ENCODE results near the gene PTPRN2.
"Not testable (repeated sequence)": the region's sequence is repeated elsewhere in the genome, so short reads cannot be mapped to it uniquely, and the experiment has no call there.

The PTPRN2 gene

GRCh38 chr7:157707983-157708918, 879.4 kb downstream of the PTPRN2 start:
- no peak for DNase-seq

DNA sequence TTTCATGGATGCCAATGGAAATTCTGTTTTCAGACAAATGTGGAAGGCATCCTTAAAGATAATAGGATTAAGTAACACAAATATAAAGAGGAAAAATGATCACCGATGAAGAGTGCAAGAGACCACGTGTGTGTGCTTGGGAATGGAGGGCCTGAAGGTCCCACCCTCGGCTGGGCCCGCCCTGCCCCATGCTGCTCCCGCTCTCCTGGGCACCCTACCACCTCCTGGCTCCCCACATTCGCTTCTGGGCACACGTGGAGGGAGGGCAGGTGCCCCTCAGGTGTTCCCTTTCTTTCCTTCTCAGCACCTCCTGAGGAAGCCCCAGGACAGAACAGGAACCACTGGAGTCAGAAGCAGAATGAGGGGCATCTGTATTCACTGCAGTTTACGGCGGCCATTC, 883.3 kb downstream of the PTPRN2 start:
- DNase-seq = no peak

DNA sequence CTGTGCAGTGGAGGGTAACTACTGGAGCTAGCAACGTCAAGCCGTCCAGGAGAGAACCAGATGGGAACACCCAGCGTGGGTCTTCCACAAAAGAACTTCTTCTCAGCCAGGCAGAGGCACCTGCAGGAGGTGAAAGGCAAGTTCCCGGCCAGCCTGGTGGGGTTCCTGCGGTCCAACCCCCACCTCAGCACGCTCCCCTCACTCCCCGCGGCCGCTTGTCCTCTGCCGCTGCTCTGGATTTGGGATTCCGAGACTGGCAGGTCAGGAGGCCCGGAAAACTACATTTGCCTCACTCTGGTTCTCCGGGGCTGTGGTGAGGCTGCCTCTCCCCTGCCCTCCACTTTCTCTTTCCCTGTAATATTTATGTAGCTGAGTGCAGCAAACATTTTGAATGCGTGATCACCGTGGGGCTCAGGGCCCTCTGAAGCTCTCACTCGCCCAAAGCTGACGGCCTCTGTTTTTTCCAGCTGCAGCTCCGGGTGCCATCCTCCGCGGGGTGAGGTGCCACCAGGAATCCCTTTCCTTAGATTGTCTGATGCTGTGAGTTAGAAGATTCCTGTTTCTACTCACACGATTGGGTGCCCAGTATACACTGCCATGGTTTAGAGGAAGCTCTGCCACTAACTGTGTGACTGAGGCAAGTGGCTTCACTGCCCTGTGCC, 884.0 kb downstream of the PTPRN2 start:
- no peak for DNase-seq

- no peak for DNase-seq
Observed at GRCh38 chr7:157703131-157703530, 884.5 kb downstream of the PTPRN2 start.

- no peak for DNase-seq
Observed at GRCh38 chr7:157702311-157703023, 885.2 kb downstream of the PTPRN2 start.

DNA sequence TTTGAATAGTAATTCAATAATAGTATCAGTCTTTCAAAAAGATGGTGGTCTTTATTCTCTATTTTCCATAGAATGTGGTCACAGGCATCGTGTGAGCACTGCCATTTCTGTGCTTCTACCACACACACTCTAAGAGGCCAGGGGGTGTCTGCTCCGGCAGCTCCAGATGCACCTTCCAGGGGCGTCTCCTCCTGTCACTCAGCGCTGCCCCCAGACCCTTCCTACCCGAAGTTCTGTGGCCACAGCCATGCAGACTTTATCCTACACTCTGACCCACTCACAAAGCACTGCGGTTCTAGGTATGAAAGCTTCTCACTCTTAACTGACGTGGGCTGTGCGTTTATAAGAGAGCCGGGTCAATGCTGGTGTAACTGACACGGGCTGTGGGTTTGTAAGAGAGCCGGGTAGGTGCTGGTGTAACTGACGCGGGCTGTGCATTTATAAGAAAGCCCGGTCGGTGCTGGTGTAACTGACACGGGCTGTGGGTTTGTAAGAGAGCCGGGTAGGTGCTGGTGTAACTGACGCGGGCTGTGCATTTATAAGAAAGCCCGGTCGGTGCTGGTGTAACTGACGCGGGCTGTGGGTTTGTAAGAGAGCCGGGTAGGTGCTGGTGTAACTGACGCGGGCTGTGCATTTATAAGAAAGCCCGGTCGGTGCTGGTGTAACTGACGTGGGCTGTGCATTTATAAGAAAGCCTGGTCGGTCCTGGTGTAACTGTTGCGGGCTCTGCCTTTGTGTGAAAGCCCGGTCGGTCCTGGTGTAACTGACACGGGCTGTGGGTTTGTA, 886.0 kb downstream of the PTPRN2 start:
- DNase-seq = not testable (repeated sequence)

DNA sequence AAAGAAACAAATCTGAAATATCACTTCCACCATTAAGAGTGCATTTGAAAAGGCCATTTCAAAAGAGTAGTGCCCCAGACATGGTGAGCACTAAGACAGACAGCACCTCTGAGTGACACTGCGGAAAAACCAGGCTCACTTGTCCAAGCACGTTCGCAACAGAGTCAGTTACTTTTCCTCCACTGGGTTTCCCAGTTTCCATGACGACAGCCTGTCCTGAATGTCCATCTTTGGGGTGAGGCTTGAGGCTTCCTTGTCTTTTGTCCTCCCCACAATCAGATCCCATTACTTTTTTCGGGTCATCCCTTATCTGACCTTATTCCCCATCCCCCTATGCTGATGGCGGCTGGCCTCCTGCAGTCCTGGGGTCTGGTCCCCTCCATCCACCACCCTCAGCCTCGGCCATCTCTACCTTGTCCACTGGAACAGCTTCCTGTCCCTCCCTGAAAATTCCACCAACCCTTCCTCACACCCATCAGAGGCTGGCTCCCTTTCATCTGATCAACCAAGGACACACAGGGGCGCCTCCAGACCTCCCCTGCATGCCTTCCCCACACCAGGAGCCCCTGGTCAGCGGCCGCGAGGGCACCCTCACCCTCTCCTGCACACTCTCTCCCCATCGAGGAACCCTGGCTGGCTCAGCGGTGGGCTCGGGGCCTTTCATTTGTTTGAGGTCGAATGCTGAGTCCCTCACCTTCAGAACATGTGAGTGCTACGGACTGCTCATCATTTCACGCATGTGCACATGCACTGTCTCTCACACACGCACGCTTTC, 887.2 kb downstream of the PTPRN2 start:
- DNase-seq = no peak

DNA sequence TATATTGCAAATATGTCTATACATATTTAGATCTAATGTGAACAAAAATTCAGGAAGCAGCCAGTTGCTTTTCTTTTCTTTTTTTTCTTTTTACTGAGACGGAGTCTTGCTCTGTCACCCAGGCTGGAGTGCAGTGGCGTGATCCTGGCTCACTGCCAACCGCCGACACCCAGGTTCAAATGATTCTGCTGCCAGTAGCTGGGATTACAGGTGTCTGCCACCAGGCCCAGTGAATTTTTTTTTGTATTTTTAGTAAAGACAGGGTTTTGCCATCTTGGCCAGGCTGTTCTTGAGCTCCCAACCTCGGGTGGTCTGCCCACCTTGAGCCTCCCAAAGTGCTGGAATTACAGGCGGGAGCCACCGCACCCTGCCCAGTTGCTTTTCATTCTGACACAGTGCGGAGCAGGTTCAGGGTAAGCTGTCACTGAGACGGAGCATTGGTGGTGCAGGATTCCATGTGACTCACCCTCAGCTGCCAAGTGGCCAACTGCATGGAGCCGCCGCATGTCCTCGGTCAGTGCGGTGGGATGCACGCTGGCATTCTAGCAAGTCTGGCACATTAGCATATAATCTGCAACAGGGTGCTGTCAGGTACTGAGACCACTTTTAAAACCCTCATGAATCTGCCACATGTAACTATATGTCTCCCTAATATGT, 888.1 kb downstream of the PTPRN2 start:
- no peak for DNase-seq

DNA sequence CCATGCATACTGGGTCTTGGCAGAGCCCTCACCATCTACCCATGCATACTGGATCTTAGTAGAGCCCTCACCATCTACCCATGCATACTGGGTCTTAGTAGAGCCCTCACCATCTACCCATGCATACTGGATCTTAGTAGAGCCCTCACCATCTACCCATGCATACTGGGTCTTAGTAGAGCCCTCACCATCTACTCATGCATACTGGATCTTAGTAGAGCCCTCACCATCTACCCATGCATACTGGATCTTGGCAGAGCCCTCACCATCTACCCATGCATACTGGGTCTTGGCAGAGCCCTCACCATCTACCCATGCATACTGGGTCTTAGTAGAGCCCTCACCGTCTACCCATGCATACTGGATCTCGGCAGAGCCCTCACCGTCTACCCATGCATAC, 890.3 kb downstream of the PTPRN2 start:
- DNase-seq = not testable (repeated sequence)

GRCh38 chr7:157695609-157696008, 892.0 kb downstream of the PTPRN2 start:
- not testable (repeated sequence) for DNase-seq

GRCh38 chr7:157694376-157694665, 893.3 kb downstream of the PTPRN2 start:
- no peak for DNase-seq

- DNase-seq = no peak
Observed at GRCh38 chr7:157693521-157694375, 893.9 kb downstream of the PTPRN2 start.

DNA sequence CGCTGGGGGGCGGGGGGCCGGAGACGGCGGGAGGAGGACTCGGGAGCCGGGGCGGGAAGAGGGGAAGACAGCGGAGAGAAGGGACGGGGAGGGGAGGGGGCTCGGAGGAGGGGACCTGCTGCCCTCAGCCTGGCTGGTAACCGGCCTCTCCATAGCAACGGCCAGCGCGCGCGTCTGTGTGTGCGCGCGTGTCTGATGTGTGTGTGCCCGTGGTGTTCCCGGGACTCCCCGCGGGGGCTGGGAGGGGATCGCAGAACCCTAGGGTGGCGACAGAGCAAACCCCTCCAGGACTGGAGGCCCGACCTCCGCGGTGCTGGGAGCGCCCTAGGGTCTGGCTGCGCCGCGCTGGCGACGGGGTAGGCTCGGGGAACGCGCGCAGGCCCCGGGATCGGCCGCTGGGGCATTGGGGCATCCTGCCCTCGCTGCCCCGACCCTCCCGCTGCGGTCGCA, 894.5 kb downstream of the PTPRN2 start:
- no peak for DNase-seq

DNA sequence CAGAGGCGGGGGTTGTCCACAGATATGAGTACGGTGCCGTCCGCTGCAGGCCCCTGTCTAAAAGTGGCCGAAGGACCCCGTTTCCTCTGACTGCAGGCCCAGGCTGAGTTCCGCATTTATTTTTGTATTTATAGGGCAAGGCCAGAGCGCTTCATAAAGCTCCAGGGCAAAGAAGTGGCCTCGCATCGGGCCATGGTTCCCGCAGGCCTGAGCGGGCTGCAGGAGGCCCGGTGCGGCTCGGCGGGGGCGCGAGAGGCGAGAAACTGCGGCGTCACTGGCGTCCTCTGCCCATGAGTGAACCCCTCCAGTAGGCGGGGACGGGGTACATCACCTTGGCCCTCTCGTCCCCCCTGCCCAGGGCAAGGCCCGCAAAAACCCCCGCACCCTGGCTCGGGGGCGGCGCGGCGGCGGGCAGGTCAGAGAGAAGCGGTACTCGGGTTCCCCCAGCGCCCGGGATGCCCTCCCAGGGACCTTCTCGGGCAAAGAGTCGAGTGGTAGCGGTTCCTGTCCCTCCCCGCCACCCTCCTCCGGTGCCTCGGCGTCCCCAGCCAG, 895.1 kb downstream of the PTPRN2 start:
- no peak for DNase-seq

DNA sequence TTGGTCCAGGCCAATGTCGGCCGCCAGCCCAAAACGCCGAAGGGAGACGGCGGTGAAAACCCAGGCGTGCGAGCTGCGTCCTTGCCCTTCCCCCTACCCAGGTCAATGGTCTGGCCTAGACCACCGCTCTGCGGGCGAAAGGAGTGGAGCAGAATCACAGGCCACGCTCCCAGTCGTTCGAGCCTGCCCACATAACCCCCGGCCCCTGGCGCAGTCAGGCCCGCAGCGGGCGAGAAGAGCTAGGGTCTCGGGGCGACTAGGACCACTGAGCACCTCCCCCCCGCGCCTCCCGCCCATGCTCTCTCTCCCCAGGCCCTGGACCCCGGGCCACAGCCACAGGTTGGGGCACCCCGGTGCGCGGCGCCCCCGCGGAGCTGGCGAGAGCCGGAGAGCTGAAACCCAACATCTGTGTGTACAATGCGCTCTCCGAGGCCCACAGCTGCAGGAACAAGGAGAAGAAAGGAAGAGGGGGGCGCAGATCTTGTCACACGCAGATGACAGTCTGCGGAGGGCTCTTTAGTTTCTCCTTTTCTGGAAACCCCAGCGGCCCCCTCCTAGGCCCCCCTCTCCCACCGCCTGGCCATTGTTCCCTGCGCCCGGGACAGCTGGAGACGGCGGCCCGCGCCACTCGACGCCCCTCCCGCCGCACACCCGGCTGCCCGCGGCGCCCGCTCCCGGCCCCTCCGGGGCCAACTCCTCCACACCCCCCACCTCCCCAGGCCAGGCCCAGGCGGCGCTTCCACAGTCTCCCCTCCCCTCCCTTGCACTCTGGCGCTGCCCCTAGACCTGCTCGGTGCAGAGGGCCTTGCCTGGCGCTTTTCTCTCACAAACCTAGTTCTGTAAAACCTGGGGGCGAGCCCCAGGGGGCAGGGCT, 895.8 kb downstream of the PTPRN2 start:
- no peak for DNase-seq

- no peak for DNase-seq
Observed at GRCh38 chr7:157690833-157691585, 896.6 kb downstream of the PTPRN2 start.

DNA sequence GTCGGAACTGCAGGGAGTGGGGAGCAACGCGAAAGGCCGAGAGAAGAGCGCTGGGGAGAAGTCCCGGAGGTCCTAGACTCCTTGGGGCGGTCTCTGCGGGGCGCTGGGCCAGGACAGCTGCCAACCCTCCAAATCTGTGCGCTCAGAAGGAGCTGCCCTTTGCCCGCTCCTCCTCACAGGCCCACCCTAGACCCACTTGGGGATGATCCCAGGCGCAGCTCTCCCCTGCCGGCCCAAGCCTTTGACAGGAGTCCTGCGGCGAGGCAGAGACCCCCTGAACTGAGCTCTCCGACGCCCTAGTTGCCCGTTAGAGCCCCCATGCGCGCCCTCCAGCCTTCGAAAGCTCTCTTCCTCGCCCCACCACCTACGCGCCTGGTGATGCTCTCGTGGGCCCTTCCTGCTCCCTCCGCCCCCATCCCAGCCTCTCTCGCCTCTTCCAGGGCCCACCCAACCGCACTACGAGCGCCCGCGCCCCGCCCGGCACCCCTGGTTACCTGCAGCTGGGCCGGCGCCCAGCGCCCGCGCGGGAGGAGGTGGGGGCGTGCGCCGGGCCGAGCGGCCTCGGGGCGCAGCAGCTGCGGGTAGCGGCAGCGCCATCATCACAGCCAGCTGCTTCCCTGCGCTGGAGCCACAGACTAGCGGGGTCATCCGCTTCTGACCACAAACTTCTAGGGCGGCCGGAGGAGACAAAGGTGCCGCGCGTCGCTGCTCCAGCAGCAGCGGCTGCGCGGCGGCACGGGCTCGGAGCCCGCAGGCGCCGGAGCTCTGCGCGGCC, 897.4 kb downstream of the PTPRN2 start:
- DNase-seq = no peak

Data from stimulated activated CD4-positive, alpha-beta T cell treated with anti-CD3 and anti-CD28 coated beads, Interleukin-15, amount 100 ng/mL, for 24 hours (primary cell).